Measurements from ENCODE around the gene COL16A1. TPM values are rescaled to one million over a fixed set of nuclear protein-coding genes. Genes with fewer than 3 reads are reported as not detected.

The COL16A1 gene
- polyA plus RNA-seq, 1 donor: 111 TPM

- no peak for DNase-seq (ENCODE audit: low read depth)
These were observed 78.1 kb downstream of the COL16A1 start for GRCh38 chr1:31625561-31626222.

- no peak for DNase-seq (ENCODE audit: low read depth)
These were observed 78.9 kb downstream of the COL16A1 start for GRCh38 chr1:31624731-31625514.

- no peak for DNase-seq (ENCODE audit: low read depth)
These were observed 79.5 kb downstream of the COL16A1 start for GRCh38 chr1:31624309-31624708.

- DNase-seq (ENCODE audit: low read depth): no peak
These were observed 80.5 kb downstream of the COL16A1 start for GRCh38 chr1:31623365-31623764.

- no peak for DNase-seq (ENCODE audit: low read depth)
These were observed 81.7 kb downstream of the COL16A1 start for GRCh38 chr1:31621847-31622730.

GRCh38 chr1:31621498-31621820, 82.4 kb downstream of the COL16A1 start:
- no peak for DNase-seq (ENCODE audit: low read depth)

GRCh38 chr1:31620631-31621497, 83.0 kb downstream of the COL16A1 start:
- no peak for DNase-seq (ENCODE audit: low read depth)

GRCh38 chr1:31618916-31619846, 84.6 kb downstream of the COL16A1 start:
- DNase-seq (ENCODE audit: low read depth): no peak

GRCh38 chr1:31617916-31618746, 85.7 kb downstream of the COL16A1 start:
- DNase-seq (ENCODE audit: low read depth): no peak

GRCh38 chr1:31617218-31617915, 86.5 kb downstream of the COL16A1 start, which contains the start of gene HCRTR1:
HCRTR1 (plus strand) TSS chr1:31617689; CDS start chr1:31619193, 1,504 bp downstream.
- DNase-seq (ENCODE audit: low read depth): no peak

GRCh38 chr1:31615939-31616338, 87.9 kb downstream of the COL16A1 start:
- no peak for DNase-seq (ENCODE audit: low read depth)

- no peak for DNase-seq (ENCODE audit: low read depth)
These were observed 88.4 kb downstream of the COL16A1 start for GRCh38 chr1:31615414-31615813.

- DNase-seq (ENCODE audit: low read depth): no peak
These were observed 89.3 kb downstream of the COL16A1 start for GRCh38 chr1:31614414-31615005.

GRCh38 chr1:31609514-31610118, 94.2 kb downstream of the COL16A1 start:
- DNase-seq (ENCODE audit: low read depth): no peak

- DNase-seq (ENCODE audit: low read depth): no peak
These were observed 96.5 kb downstream of the COL16A1 start for GRCh38 chr1:31607360-31607759.

- no peak for DNase-seq (ENCODE audit: low read depth)
These were observed 97.8 kb downstream of the COL16A1 start for GRCh38 chr1:31605908-31606427.

All from forelimb muscle (tissue), 1 donor.